Stimulated activated CD4-positive, alpha-beta T cell treated with anti-CD3 and anti-CD28 coated beads, Interleukin-4, amount 100 ng/mL, for 24 hours (primary cell): ENCODE measurements around the gene MXRA5.
"Not testable (repeated sequence)": the region's sequence is repeated elsewhere in the genome, so short reads cannot be mapped to it uniquely, and the experiment has no call there.

Source experiments
- DNase-seq: peaks from one replicate; pipeline ENCODE4 v3.0.0-alpha.2; 2020

MXRA5 gene

DNA sequence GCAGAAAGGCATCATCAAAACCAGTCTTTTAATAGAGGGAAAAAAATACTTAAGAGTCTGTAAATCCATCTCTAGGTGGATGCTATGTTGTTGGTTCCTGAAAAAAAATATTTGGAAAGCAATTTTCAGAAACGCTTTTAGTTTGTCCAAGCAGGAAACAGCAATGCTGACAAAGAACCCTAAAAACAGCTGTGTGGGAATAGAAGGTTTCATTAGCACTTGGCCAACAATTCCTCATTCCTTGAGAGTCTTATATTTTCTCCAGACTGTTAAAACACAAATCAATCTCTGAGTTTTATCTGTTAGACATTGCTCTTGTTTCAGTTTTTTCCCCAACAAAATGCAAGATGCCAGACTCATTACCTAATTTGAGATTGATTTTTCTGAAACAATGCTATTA is 6.4 kb downstream of the MXRA5 start:
- DNase-seq = no peak

DNA sequence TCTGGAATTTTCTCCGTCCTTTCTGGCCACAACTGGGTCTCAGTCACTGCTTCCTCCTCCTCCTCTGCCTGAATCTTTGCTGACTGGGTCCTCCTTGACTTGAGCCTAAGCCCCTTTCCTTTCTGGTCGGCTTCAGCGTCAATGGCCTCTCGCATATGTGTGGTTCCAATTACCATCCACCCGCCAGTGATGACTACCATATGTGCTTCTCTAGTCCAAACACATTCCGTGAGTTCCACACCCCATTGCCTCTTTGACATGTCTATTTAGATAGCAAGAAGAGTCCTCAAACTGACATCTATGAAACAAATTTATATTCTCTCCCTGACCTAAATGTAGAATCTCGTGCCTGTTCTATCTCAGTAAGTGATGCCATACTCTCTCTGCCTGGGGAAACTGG is 19.8 kb downstream of the MXRA5 start:
- no peak for DNase-seq

DNA sequence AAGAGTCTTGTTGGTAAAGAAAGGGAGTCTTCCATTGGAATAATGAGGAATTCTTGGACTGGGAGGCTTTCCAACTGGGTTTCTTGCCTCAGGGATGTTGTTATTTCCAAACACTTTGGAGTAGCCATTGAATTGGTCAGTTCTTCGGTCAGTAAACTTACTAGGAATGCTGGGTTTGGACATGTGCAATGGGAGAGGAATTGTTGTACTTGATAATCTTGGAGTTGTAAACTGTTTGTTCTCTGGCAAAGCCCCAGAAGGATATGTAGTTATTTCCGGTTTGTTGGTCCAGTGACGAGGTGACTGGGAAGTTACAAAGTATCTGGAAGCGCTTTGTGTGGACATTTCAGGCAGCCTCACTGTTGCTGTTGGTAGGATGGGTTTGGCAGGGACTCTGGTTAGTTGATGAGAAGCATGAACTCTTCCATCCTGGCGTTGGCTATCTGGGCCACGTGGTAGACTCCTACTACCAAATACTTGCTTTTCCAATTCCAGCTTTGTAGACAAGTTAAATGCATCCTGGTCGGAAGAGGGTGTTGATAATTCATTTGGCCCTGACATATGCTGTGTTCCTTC is 25.9 kb downstream of the MXRA5 start:
- DNase-seq = no peak

DNA sequence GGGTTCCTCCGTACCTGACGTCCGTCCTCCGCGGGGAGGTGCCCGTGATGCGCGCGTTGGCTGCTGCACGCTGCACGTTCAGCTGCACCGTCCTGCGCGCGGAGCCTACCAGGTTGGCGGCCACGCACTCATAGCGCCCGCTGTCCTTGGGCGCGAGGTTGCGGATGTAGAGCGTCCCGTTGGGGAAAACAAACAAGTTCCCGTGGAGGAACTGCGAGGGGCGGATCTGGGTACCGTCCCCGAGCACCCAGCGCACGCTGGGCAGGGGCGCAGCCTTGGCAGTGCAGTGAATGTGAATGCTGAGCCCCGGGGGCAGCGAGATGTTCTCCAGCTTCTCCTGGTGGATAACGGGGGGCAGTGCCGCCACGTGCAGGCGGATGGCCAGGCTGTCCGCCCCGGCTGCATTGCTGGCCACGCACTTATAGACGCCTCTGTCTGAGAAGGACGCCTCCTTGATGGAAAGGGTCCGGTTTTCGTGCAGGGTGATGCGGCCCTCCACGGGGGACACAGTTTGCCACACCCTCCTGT is 29.2 kb downstream of the MXRA5 start:
- DNase-seq = no peak

DNA sequence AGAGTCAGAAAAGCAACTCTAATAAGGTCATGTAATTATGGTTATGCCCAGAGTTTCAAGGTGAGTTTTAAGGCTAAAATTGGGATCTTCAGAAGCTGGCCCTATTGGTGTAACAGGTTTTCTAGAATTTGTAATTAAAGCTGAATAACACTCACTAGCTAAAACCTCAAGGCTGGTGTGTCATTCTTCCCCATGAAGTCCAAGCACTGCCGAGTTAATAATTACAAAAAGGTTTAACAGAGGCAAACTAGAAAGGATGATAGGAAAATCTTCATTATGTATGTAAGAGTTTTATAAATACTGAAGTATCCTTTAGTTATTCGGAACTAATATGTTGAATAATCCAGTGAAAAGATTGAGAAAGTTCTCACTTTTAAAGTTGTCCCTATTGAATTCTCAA is 34.3 kb downstream of the MXRA5 start:
- DNase-seq = no peak

DNA sequence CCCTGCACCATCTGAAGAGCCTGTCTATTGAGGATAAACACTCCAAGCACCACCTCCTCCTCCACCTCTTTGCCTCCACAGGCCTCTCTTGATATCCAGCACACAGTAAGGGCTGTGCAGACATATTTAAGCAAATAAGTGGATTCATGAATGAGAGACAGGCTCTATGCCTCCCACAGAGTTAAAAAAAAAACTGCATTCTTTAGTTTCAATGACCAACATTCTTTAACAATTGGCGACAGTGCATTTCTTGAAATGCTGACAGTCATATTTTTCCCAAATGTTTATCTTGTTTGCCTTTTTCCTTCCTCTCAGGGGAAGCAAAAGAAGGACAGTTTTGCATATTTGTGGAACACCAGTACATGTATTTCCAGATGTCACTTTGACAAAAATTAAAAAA is 38.6 kb downstream of the MXRA5 start:
- DNase-seq = no peak

DNA sequence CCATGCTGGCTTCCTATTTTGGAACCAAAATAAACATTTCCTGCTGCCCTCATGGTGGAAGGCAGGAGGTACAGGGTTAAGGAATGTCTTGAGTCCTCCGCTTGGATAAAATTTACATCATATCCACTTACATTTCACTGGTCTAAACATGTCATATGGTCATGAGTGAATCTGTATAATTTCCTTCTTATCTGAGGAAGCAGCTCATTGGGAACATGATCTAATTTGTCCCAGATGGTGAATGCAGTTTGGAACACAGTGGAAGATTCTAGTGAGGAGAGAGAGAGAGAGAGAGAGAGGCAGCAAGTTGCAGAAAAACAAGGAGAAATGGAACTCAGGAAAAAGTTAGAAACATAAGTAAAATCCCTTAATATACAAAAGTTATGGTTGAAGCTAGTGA is 46.8 kb downstream of the MXRA5 start:
- no peak for DNase-seq

DNA sequence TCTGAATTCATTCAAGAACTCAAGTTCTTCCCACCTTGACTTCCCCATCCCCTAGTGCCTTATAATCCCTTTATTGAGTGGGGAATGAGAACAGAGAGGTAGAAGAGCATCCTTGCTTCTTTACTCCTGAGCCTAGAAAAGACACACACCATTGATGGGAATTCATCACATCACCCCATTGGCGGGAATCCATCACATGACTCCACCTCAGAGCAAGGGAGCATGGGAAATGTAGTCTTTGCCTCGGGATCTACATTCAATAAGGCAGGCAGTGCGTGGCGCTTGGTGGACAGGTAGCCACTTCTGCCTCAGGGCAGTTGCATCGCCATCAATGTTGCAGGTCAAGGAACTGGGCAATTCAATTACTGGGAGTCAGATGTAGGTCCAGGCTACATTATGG is 50.7 kb downstream of the MXRA5 start:
- DNase-seq = no peak

DNA sequence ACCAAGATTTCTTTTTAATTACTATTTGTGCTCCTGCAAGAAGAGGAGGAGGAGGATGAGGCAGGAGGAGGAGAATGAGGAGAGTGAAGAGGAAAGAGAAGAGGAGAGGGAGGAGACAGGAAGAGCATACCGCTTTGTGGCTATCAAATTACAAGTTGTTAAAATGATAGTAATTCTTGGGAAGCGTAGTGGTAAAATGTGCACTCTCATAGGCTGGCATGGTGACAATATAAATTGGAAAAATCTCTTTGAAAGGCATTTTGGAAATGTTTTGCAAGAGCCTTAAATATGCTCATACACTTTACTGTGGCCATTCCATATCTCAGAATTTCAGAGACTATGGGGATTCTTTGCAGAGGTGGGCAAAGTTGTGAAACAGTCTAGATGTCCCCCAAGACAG is 53.2 kb downstream of the MXRA5 start:
- DNase-seq = no peak

DNA sequence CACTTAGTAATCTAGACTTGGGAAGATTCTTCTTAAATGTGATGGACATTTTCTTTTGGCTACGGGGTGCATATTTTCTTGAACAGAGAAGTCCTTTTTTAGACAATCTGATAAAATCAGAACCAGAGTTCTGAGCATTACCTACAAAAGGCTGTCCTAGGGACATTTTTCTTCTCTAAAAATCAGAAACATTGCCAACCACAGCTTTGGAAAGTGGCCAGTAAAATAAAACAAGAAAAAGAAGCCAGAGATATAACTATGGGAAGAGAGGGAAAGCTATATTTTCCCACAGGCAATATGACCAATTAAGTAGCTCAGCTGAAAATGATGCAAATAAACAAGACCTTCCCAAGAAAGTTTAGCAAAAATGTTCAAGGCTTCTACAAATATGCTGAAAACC is 55.9 kb downstream of the MXRA5 start:
- no peak for DNase-seq

DNA sequence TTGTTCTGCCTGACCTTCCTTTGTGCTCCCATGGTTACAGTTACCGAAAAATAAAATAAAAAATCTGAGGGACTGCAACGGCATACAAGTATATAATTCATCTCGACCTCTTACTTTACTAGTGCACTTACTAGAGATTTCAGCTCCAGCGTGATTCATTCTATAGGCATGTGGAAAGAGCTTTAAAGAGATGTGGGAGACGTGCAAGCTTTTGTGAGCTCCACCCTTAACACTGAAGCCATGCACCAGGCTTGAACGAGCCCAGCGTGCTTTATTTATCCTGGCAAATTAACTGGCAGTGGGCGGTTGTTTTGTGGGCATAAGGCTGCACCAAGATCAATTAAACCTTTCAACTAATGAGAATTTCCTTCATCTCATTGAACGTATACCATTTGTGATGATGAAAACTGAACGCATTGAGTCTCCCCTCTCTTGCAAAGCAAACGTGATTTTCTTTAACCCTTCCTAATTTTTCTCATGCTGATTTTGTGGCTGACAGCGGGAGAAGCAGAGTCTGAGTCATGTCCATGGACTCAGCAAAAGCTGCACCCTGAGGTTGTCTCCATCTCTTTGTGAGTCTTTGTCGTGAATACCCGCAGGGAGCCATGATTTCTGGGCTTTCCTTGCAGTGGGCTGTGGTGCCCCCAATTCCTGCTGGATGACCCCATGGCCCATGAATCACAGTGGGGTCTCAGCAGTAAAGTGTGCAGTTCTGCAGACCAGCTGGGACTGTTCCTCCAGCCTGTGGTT is 60.1 kb downstream of the MXRA5 start:
- DNase-seq = no peak

DNA sequence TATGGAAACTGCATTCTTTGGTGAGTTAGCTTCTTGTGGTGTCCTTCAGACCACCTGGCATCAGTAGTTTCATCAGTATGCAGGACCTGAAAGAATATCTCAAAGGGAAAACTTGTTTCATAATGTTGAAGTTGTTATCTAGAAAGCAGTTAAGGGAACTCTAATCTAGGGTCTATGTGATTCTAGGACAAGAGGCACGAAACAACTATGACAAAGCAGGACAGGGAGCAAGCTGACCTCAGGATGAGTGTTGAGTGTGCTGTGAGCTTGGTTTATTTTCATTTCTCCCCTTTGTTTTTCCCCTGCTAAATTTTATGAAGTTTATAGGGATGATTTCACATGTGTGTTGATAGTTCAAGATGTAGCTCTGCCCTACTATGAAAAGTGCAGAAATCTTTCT is 65.7 kb downstream of the MXRA5 start:
- no peak for DNase-seq

DNA sequence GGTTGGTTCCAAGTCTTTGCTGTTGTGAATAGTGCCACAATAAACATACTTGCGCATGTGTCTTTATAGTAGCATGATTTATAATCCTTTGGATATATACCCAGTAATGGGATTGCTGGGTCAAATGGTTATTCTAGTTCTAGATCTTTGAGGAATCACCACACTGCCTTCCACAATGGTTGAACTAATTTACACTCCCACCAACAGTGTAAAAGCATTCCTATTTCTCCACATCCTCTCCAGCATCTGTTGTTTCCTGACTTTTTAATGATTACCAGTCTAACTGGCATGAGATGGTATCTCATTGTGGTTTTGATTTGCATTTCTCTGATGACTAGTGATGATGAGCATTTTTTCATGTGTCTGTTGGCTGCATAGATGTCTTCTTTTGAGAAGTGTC is 72.8 kb downstream of the MXRA5 start:
- DNase-seq = not testable (repeated sequence)

DNA sequence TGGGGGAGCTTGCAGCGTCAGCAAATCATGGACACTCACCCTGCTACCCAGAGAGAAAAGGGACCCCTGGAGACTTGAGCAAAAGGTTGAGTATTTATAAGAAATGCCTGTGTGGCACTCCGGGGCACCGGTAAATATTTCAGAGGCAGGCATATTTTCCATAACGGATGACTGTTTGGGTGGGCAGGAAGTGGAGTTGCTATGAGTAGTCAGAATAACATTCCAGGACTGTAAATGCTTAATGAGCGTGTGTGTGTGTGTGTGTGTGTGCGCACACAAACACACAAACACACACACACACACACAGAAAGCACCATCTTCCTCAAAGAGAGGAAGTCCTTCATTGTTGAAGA is 74.6 kb downstream of the MXRA5 start:
- no peak for DNase-seq

DNA sequence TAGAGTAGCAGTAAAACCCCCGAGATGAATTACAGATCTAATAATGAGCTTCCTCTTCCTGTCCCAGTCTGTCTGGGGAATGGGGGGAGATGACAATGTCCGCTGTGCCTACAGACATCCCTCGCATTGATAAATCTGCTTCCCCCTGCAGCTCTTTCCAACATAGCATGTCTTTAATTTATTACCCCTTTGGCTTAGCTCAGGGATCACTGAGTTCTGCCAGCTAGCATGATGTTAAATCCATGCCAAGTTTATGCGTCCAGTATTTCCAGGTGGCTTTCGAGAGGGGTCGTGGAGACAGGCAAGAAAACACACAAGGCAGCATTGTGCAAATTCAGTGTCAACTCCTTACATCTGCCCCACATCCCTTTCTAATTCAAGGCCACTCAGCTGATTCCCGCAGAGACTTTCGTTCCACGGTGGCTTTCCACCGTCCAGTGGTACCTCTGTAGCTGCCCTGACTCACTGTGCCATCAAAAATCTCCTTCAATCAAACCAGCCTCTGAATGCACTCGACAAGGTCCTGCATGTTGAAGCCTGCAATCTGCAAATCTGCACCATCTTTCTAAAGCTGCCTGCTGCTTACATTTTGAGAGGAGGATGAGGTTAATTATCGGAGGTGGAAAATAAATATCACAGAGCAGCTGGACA is 75.1 kb downstream of the MXRA5 start:
- no peak for DNase-seq

DNA sequence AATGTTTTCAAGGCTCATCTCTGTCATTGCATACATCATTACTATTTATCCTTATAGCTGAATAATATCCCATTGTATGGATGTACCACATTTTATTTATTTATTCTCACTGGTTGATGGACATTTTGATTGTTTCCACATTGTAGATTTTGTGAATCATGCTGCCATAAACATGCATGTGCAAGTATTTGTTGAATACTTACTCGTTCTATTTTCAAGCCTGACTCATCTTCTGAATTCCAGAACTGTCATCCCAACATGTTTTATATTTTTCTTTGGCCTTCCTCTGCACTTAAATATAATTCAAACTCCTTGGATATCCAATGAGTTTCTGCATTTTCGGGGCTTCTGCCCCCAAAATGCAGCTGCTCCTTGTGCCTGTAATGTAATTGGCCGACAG is 77.6 kb downstream of the MXRA5 start:
- no peak for DNase-seq

DNA sequence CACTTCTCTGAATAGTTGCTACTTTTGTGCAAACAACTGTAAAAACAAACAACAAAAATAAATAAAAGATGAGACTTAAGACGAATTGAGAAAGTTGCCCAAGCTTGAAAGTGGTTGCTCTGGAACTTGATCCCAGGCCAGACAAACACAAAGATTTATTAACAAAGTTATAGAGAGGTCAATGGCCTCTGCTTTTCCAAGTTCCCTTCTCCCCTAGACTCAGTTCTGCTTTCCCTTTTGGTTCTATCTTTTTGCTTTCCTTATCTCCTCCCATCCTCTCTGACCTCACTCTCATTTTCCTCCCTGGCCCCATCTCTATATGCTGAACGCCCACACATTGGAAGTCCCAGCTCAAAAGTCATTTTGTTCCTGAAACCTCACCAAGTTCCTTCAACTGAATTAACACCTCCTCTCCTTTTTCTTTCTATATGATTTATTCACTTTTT is 82.7 kb downstream of the MXRA5 start:
- no peak for DNase-seq

DNA sequence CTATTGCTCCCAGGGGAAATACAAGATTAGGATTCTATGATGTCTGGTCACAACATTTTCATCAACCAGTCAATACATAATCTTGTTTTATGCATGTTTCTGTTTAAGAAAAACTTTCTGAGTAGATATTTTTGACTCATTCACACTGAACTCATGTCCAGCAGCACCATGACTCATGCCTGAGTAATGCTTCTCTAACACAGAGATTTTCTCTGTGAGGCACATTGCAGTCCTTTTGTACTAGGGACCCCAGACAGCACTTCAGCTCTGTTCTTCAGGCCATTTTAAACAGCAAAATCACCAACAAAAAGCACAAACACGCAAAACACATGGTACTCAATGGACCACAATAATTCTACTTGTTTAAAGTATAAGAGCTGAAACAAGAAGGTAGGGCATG is 83.6 kb downstream of the MXRA5 start:
- DNase-seq = no peak
